Bronchial epithelial cell (primary cell): ENCODE measurements around the gene MTM1. TPM values are rescaled to one million over a fixed set of nuclear protein-coding genes. Genes with fewer than 3 reads are reported as not detected.
A peak's percentile ranks its signal among the peaks of the same experiment; 100 is the strongest.

Experiments used
- DNase-seq: peaks from one replicate; pipeline ENCODE4 v3.0.0-alpha.2; 2010; ENCODE audit warnings: low read depth
- FAIRE-seq: peaks from 2 replicates; lab custom pipeline; 2011; peaks lifted over from hg19 to GRCh38; lab: Jason Lieb, UNC
- H3K27me3 ChIP-seq: 2 replicates; pipeline ENCODE4 v1.5.1; 2011; ENCODE audit warnings: low read length; ENCODE audit not compliant: control insufficient read depth, insufficient read depth
- H3K36me3 ChIP-seq: 2 replicates; pipeline ENCODE4 v1.5.1; 2011; ENCODE audit warnings: low read length; ENCODE audit not compliant: control insufficient read depth, insufficient read depth
- H3K4me3 ChIP-seq: 2 replicates; pipeline ENCODE4 v1.5.1; 2011; ENCODE audit warnings: mild to moderate bottlenecking, low read depth, low read length, control low read depth
- CTCF ChIP-seq: IDR thresholded peaks from 2 replicates; pipeline ENCODE4 v1.5.1; 2011; ENCODE audit warnings: mild to moderate bottlenecking, moderate library complexity, low read length, control low read depth, inconsistent platforms; ENCODE audit not compliant: insufficient read depth, severe bottlenecking
- total RNA-seq: library from RNA; depleted of rRNA; stranded (reverse); fragments of >200 nt; gene quantifications from 2 replicates; pipeline ENCODE4 v1.2.1, GENCODE V29; 2014

The MTM1 gene
- total RNA-seq, 1 donor from 2014 or later, result 11.3 TPM

GRCh38 chrX:150570512-150570911, 2.1 kb downstream of the MTM1 start:
- DNase-seq, result no peak
- no peak for TF ChIP-seq CTCF
- Histone ChIP-seq H3K4me3 (no peak overlapping the region), H3K36me3 (no peaks in the 10 kb centered on the region), H3K27me3 (no peaks in the 10 kb centered on the region)
- FAIRE-seq, result no peak

GRCh38 chrX:150572206-150572605, 3.8 kb downstream of the MTM1 start:
- DNase-seq (peak; percentile 70), FAIRE-seq (no peak)
- Histone ChIP-seq H3K36me3 (no peaks in the 10 kb centered on the region), H3K27me3 (no peaks in the 10 kb centered on the region), H3K4me3 (no peak overlapping the region)
- no peak for TF ChIP-seq CTCF

GRCh38 chrX:150573106-150573505, 4.7 kb downstream of the MTM1 start:
- no peaks in the 10 kb centered on the region for H3K27me3 ChIP-seq
- no peak for DNase-seq
- TF ChIP-seq CTCF, result no peak
- H3K4me3 ChIP-seq, result no peak overlapping the region
- no peaks in the 10 kb centered on the region for H3K36me3 ChIP-seq
- FAIRE-seq, result no peak

- DNase-seq (no peak), FAIRE-seq (no peak)
- TF ChIP-seq CTCF, result no peak
- no peak overlapping the region for H3K4me3 ChIP-seq
- no peaks in the 10 kb centered on the region for H3K27me3 ChIP-seq
- H3K36me3 ChIP-seq, result no peaks in the 10 kb centered on the region
Observed at GRCh38 chrX:150573702-150574101, 5.3 kb downstream of the MTM1 start.

- Histone ChIP-seq H3K36me3 (no peaks in the 10 kb centered on the region), H3K27me3 (no peaks in the 10 kb centered on the region), H3K4me3 (no peak overlapping the region)
- no peak for FAIRE-seq
- no peak for TF ChIP-seq CTCF
- no peak for DNase-seq
Observed at GRCh38 chrX:150574559-150575418, 6.4 kb downstream of the MTM1 start.

GRCh38 chrX:150575419-150575814, 7.0 kb downstream of the MTM1 start:
- H3K36me3 ChIP-seq, result no peaks in the 10 kb centered on the region
- no peaks in the 10 kb centered on the region for H3K27me3 ChIP-seq
- DNase-seq (peak; percentile 96), FAIRE-seq (no peak)
- TF ChIP-seq CTCF, result no peak
- H3K4me3 ChIP-seq, result no peak overlapping the region
